ENCODE data around the gene NEK10. TPM values are rescaled to one million over a fixed set of nuclear protein-coding genes. Genes with fewer than 3 reads are reported as not detected.

NEK10 gene
- total RNA-seq, 1 experiment from 2014 or later = 0.66 TPM

DNA sequence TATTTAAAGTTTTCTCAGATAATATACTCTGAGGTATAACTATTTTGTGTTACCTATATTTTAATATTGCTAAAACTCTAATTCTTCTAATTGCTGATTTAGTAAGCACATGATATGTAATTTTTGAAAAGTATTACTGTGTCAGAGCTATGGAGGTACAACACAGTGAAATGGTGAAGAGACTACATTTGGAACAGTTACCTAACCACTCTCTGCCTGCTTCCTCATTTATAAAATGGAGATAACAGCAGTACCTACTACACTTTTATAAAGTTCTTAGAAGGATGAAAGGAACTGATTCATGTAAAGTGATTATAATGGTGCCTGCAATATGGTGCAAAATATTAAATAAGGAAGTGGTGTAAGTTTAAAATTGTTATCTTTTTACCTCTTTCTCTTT, 16.3 kb upstream of the NEK10 start:
- no peak for DNase-seq
- no peak overlapping the region for H2BK15ac ChIP-seq (ENCODE audit: low read depth, low read length)
- no peak overlapping the region for H3K56ac ChIP-seq (ENCODE audit: insufficient read length, low read depth, low read length)
- no peak overlapping the region for H3K4me2 ChIP-seq (ENCODE audit: insufficient read depth, insufficient read length, low read length)
- no peak overlapping the region for H4K8ac ChIP-seq (replicated peaks; ENCODE audit: insufficient read length, low read depth, low read length)
- no peaks in the 10 kb centered on the region for H3K79me2 ChIP-seq (ENCODE audit: insufficient read depth, low read length)
- no peak overlapping the region for H3K18ac ChIP-seq (ENCODE audit: insufficient read length, low read depth, low read length)
- peaks cover 2 to 6% of the 10 kb centered on the region in 2 experiments; a peak in 2 of 4 replicates for H3K4me1 Mint-ChIP-seq
- H3K23me2 ChIP-seq (ENCODE audit: insufficient read length, low read depth, low read length, poor library complexity, severe bottlenecking) = no peaks in the 10 kb centered on the region
- no peak overlapping the region for H3T11ph ChIP-seq (ENCODE audit: low read length)
- H4K91ac ChIP-seq (ENCODE audit: insufficient read length, low read depth, low read length) = no peak overlapping the region
- H3K27ac ChIP-seq (ENCODE audit: insufficient read length, low read depth, low read length) = no peak overlapping the region
- no peak overlapping the region for H2AFZ ChIP-seq (ENCODE audit: low read length)
- H3K27me3 Mint-ChIP-seq (ENCODE audit: low read depth) = no peaks in the 10 kb centered on the region
- H3K4me3 Mint-ChIP-seq = no peak overlapping the region
- TF ChIP-seq, protein P1, sequence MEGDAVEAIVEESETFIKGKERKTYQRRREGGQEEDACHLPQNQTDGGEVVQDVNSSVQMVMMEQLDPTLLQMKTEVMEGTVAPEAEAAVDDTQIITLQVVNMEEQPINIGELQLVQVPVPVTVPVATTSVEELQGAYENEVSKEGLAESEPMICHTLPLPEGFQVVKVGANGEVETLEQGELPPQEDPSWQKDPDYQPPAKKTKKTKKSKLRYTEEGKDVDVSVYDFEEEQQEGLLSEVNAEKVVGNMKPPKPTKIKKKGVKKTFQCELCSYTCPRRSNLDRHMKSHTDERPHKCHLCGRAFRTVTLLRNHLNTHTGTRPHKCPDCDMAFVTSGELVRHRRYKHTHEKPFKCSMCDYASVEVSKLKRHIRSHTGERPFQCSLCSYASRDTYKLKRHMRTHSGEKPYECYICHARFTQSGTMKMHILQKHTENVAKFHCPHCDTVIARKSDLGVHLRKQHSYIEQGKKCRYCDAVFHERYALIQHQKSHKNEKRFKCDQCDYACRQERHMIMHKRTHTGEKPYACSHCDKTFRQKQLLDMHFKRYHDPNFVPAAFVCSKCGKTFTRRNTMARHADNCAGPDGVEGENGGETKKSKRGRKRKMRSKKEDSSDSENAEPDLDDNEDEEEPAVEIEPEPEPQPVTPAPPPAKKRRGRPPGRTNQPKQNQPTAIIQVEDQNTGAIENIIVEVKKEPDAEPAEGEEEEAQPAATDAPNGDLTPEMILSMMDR (conservative IDR thresholded peaks at IDR 0.05) = no peak
- no peak overlapping the region for H2BK5ac ChIP-seq (ENCODE audit: insufficient read length, low read length)
- no peak overlapping the region for H3K23ac ChIP-seq (ENCODE audit: insufficient read length, low read depth, low read length)
- H3K4me1 ChIP-seq (ENCODE audit: insufficient read depth, low read length) = no peaks in the 10 kb centered on the region
- no peak overlapping the region for H4K5ac ChIP-seq (ENCODE audit: insufficient read length, low read depth, low read length)
- H3K4ac ChIP-seq (ENCODE audit: low read depth, low read length) = no peak overlapping the region
- H3K9me3 Mint-ChIP-seq = no peaks in the 10 kb centered on the region
- H3K27ac Mint-ChIP-seq = peak overlapping the region in 1 of 3 experiments; percentile 11; a peak in 1 of 7 replicates
- no peaks in the 10 kb centered on the region for H3K79me1 ChIP-seq (ENCODE audit: insufficient read depth, low read depth, low read length, poor library complexity, severe bottlenecking)
- H3K14ac ChIP-seq (ENCODE audit: insufficient read depth, low read length) = no peak overlapping the region
- H3K9me3 ChIP-seq (ENCODE audit: control insufficient read depth, low read depth, low read length) = no peaks in the 10 kb centered on the region
- peaks cover 27 to 47% (median 44%) of the 10 kb centered on the region in 3 experiments; a peak in 6 of 7 replicates for H3K36me3 Mint-ChIP-seq (ENCODE audit: insufficient read depth in 1 of 3, low read depth in 3 of 3)
- no peak overlapping the region for H2AK5ac ChIP-seq (ENCODE audit: insufficient read length, low read length)
- no peak overlapping the region for H2BK12ac ChIP-seq (ENCODE audit: insufficient read length, low read depth, low read length)
- no peak overlapping the region for H2BK120ac ChIP-seq (ENCODE audit: low read depth, low read length, poor library complexity, severe bottlenecking)
- no peaks in the 10 kb centered on the region for H4K20me1 ChIP-seq (ENCODE audit: control insufficient read depth, insufficient read depth, insufficient read length)
- no peak overlapping the region for H3K9ac ChIP-seq (ENCODE audit: extremely low read depth, insufficient read length, low read length)
- no peak overlapping the region for H2BK20ac ChIP-seq (ENCODE audit: low read depth, low read length, poor library complexity, severe bottlenecking)
- no peaks in the 10 kb centered on the region for H3K27me3 ChIP-seq (ENCODE audit: insufficient read depth, low read length)

All from H9 (cell line).